ENCODE data around the gene H6PD. TPM values are rescaled to one million over a fixed set of nuclear protein-coding genes. Genes with fewer than 3 reads are reported as not detected.

Gene H6PD
- total and polyA plus RNA-seq, 8 donors, result 3.2 to 54.3 (median 22.7) TPM

DNA sequence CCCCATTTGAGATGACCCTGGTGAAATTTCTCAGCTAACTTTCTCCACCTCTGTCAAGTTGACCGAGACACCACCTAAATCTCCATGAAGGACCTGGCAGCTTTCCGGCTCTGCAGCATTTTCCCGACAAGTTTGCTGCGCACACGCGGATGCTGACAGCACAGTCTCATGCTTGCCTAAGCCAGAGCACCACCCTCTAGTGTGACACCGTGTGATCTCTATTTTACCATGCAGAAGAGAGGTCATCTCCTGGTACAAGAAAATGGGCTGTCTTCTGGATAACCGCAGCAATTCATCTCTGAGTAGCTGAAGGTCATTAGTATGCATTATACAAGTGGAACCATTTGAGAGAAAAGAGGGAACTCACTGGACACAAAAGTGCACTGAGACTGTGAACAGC lies 38.9 kb upstream of the H6PD start:
- WGBS, 5 donors, result 82 to 95% (median 92%) methylated on average over 8 of the region's 8 CpGs
- H3K27me3 ChIP-seq, result peaks cover 3 to 42% (median 39%) of the 10 kb centered on the region in 3 donors
- H3K36me3 ChIP-seq, result no peaks in the 10 kb centered on the region
- TF ChIP-seq POLR2AphosphoS5 (IDR thresholded peaks at IDR 0.05) (no peak), POLR2A (IDR thresholded peaks at IDR 0.05) (no peak), EP300 (IDR thresholded peaks at IDR 0.05) (no peak)
- TF ChIP-seq, protein P1, sequence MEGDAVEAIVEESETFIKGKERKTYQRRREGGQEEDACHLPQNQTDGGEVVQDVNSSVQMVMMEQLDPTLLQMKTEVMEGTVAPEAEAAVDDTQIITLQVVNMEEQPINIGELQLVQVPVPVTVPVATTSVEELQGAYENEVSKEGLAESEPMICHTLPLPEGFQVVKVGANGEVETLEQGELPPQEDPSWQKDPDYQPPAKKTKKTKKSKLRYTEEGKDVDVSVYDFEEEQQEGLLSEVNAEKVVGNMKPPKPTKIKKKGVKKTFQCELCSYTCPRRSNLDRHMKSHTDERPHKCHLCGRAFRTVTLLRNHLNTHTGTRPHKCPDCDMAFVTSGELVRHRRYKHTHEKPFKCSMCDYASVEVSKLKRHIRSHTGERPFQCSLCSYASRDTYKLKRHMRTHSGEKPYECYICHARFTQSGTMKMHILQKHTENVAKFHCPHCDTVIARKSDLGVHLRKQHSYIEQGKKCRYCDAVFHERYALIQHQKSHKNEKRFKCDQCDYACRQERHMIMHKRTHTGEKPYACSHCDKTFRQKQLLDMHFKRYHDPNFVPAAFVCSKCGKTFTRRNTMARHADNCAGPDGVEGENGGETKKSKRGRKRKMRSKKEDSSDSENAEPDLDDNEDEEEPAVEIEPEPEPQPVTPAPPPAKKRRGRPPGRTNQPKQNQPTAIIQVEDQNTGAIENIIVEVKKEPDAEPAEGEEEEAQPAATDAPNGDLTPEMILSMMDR (IDR thresholded peaks at IDR 0.05), result no peak
- H3K4me1 ChIP-seq, result peaks cover 9 to 32% (median 20%) of the 10 kb centered on the region in 4 donors
- intact Hi-C loops (cut with DNase I; ENCODE audit: low total_unique reads), result loop anchor here (5.0 kb wide), 1 partner anchor 88 kb away; no protein-coding TSS in a partner anchor
- H3K4me3 ChIP-seq, result no peak overlapping the region
- H3K9me3 ChIP-seq, result no peaks in the 10 kb centered on the region
- no peak for DNase-seq
- peak overlapping the region in 2 of 5 donors; percentile 34 to 39 for H3K27ac ChIP-seq

GRCh38 chr1:9196129-9197040 lies 38.2 kb upstream of the H6PD start:
- Histone ChIP-seq H3K4me3 (no peak overlapping the region), H3K36me3 (no peaks in the 10 kb centered on the region), H3K9me3 (no peaks in the 10 kb centered on the region), H3K27me3 (peaks cover 3 to 49% (median 47%) of the 10 kb centered on the region in 3 donors), H3K4me1 (peaks cover 14 to 39% (median 23%) of the 10 kb centered on the region in 4 donors), H3K27ac (peak overlapping the region in 3 of 5 donors; percentile 34 to 44 (median 39))
- intact Hi-C loops (cut with DNase I; ENCODE audit: low total_unique reads), result loop anchor here (5.0 kb wide), 1 partner anchor 89 kb away; no protein-coding TSS in a partner anchor
- WGBS, 5 donors, result 19 to 27% (median 24%) methylated on average over 28 to 31 of the region's 31 CpGs
- TF ChIP-seq EP300 (IDR thresholded peaks at IDR 0.05), result no peak
- TF ChIP-seq, protein P1 (IDR thresholded peaks at IDR 0.05), result peak in 5 of 7 experiments; percentile 68 to 89 (median 78)
- TF ChIP-seq POLR2AphosphoS5 (IDR thresholded peaks at IDR 0.05), result peak in 1 of 3 donors; percentile 34
- TF ChIP-seq POLR2A (IDR thresholded peaks at IDR 0.05), result no peak
- peak; percentile 79 to 84 for DNase-seq

- Histone ChIP-seq H3K4me1 (peaks cover 24 to 50% (median 34%) of the 10 kb centered on the region in 4 donors), H3K36me3 (no peaks in the 10 kb centered on the region), H3K9me3 (no peaks in the 10 kb centered on the region), H3K27me3 (peaks cover 3 to 60% (median 55%) of the 10 kb centered on the region in 3 donors), H3K27ac (no peak overlapping the region), H3K4me3 (no peak overlapping the region)
- DNase-seq, result no peak
- TF ChIP-seq, protein P1 (IDR thresholded peaks at IDR 0.05), result no peak
- no peak for TF ChIP-seq EP300 (IDR thresholded peaks at IDR 0.05)
- no peak for TF ChIP-seq POLR2A (IDR thresholded peaks at IDR 0.05)
- TF ChIP-seq POLR2AphosphoS5 (IDR thresholded peaks at IDR 0.05), result no peak
- intact Hi-C loops (cut with DNase I; ENCODE audit: low total_unique reads), result loop anchor here (5.0 kb wide), 1 partner anchor 90 kb away; no protein-coding TSS in a partner anchor
- WGBS, 5 donors, result 72 to 84% (median 81%) methylated on average over 17 to 22 of the region's 22 CpGs
Measured at GRCh38 chr1:9197186-9198099, 37.1 kb upstream of the H6PD start.

Measured in stomach (tissue), 9 donors.